Neuronal stem cell (in vitro differentiated cells): ENCODE data around the gene SERPINA12.

Experiments
- DNase-seq: peaks from one replicate; pipeline ENCODE4 v3.0.0-alpha.2; 2013; ENCODE audit warnings: low spot score
- H2AFZ ChIP-seq: one replicate; pipeline ENCODE4 v1.6.1; 2013; ENCODE audit warnings: mild to moderate bottlenecking, low read length, inconsistent platforms
- H2AK5ac ChIP-seq: 2 replicates; pipeline ENCODE4 v1.6.1; 2013; ENCODE audit warnings: low read depth, mild to moderate bottlenecking, inconsistent platforms, low read length, moderate library complexity, mixed read lengths
- H2BK120ac ChIP-seq: 2 replicates; pipeline ENCODE4 v1.6.1; 2013; ENCODE audit warnings: low read depth, mild to moderate bottlenecking, inconsistent platforms, low read length, moderate library complexity, mixed read lengths
- H2BK12ac ChIP-seq: one replicate; pipeline ENCODE4 v1.6.1; 2013; ENCODE audit warnings: low read length, inconsistent platforms
- H2BK15ac ChIP-seq: 2 replicates; pipeline ENCODE4 v1.6.1; 2013; ENCODE audit warnings: mild to moderate bottlenecking, low read length, inconsistent platforms, mixed read lengths
- H2BK5ac ChIP-seq: one replicate; pipeline ENCODE4 v1.6.1; 2013; ENCODE audit warnings: inconsistent platforms, mild to moderate bottlenecking, low read length, moderate library complexity
- H3K14ac ChIP-seq: one replicate; pipeline ENCODE4 v1.6.1; 2013; ENCODE audit warnings: low read length, inconsistent platforms
- H3K18ac ChIP-seq: 2 replicates; pipeline ENCODE4 v1.6.1; 2013; ENCODE audit warnings: low read length, inconsistent platforms
- H3K23ac ChIP-seq: 2 replicates; pipeline ENCODE4 v1.6.1; 2013; ENCODE audit warnings: low read depth, mild to moderate bottlenecking, mixed read lengths, low read length, inconsistent platforms; ENCODE audit not compliant: poor library complexity
- H3K27ac ChIP-seq: replicated peaks from 3 replicates; pipeline ENCODE4 v1.5.1; 2013; ENCODE audit warnings: low read length, inconsistent platforms
- H3K27me3 ChIP-seq, 3 experiments: 2 replicates each; pipeline ENCODE4 v1.6.1; 2013; ENCODE audit warnings: low read length in 3 of 3, mild to moderate bottlenecking in 2 of 3, inconsistent platforms in 1 of 3, low read depth in 1 of 3, mixed read lengths in 1 of 3, moderate library complexity in 1 of 3; ENCODE audit not compliant: control insufficient read depth in 3 of 3, insufficient read depth in 3 of 3
- H3K36me3 ChIP-seq, 2 donors: replicated peaks in 1 of 2; 2 replicates each; pipeline ENCODE4 v1.6.1; 2013; ENCODE audit warnings: low read length in 2 of 2; ENCODE audit not compliant: control insufficient read depth in 2 of 2, insufficient read depth in 2 of 2
- H3K4ac ChIP-seq: 2 replicates; pipeline ENCODE4 v1.6.1; 2013; ENCODE audit warnings: inconsistent platforms, mild to moderate bottlenecking, low read length, moderate library complexity
- H3K4me1 ChIP-seq, 2 donors: 1 replicate in 1 of 2; 2 replicates in 1 of 2; pipeline ENCODE4 v1.6.1; 2013; ENCODE audit warnings: low read length in 2 of 2, low read depth in 1 of 2; ENCODE audit not compliant: control insufficient read depth in 2 of 2, insufficient read depth in 1 of 2
- H3K4me2 ChIP-seq: one replicate; pipeline ENCODE4 v1.6.1; 2013; ENCODE audit warnings: mild to moderate bottlenecking, low read length, inconsistent platforms; ENCODE audit not compliant: insufficient read depth, poor library complexity, severe bottlenecking
- H3K4me3 ChIP-seq, 2 donors: 2 replicates each; pipeline ENCODE4 v1.5.1; 2013; ENCODE audit warnings: low read length in 2 of 2, mild to moderate bottlenecking in 2 of 2, inconsistent platforms in 1 of 2, moderate library complexity in 1 of 2
- H3K79me1 ChIP-seq: one replicate; pipeline ENCODE4 v1.6.1; 2013; ENCODE audit warnings: low read depth, mild to moderate bottlenecking, inconsistent platforms, low read length, moderate library complexity
- H3K9ac ChIP-seq: one replicate; pipeline ENCODE4 v1.6.1; 2013; ENCODE audit warnings: mild to moderate bottlenecking, low read depth, low read length, inconsistent platforms; ENCODE audit not compliant: poor library complexity
- H3K9me3 ChIP-seq, 2 donors: replicated peaks in 1 of 2; 2 replicates each; pipeline versions ENCODE3 to v1.6.1; 2013; ENCODE audit warnings: low read length in 2 of 2, mild to moderate bottlenecking in 2 of 2, inconsistent platforms in 1 of 2, low read depth in 1 of 2, mixed read lengths in 1 of 2, moderate library complexity in 1 of 2; ENCODE audit not compliant: control insufficient read depth in 2 of 2, insufficient read depth in 1 of 2
- H4K8ac ChIP-seq: one replicate; pipeline ENCODE4 v1.6.1; 2013; ENCODE audit warnings: low read depth, mild to moderate bottlenecking, inconsistent platforms, low read length, moderate library complexity
- H4K91ac ChIP-seq: one replicate; pipeline ENCODE4 v1.6.1; 2013; ENCODE audit warnings: low read length, low read depth, mild to moderate bottlenecking, inconsistent platforms; ENCODE audit not compliant: poor library complexity
- WGBS, 2 donors: extraction: QIAGEN DNeasy Blood & Tissue Kit; methylation state at CpG; one replicate each; pipeline ENCODE4 v1.1.7; 2013; ENCODE audit warnings: missing lambda C conversion rate in 2 of 2, mixed read lengths in 1 of 2; ENCODE audit not compliant: insufficient read length in 2 of 2, insufficient replicate concordance in 1 of 2; ENCODE audit errors: extremely low coverage in 2 of 2; 5-methylcytosine and 5-hydroxymethylcytosine counted together

SERPINA12 gene

GRCh38 chr14:94470311-94470710 is 39.0 kb downstream of the SERPINA12 start:
- H3K18ac ChIP-seq, result no peak overlapping the region
- no peak overlapping the region for H2BK5ac ChIP-seq
- no peak overlapping the region for H2BK15ac ChIP-seq
- no peaks in the 10 kb centered on the region for H3K79me1 ChIP-seq
- H2AFZ ChIP-seq, result no peak overlapping the region
- H2BK12ac ChIP-seq, result no peak overlapping the region
- H4K8ac ChIP-seq, result no peak overlapping the region
- H3K23ac ChIP-seq, result no peak overlapping the region
- H3K4me3 ChIP-seq, result no peak overlapping the region
- peaks cover 0 to 15% of the 10 kb centered on the region in 2 donors for H3K4me1 ChIP-seq
- no peaks in the 10 kb centered on the region for H3K9me3 ChIP-seq
- H3K27ac ChIP-seq, result no peak overlapping the region
- no peak overlapping the region for H3K4me2 ChIP-seq
- no peak overlapping the region for H4K91ac ChIP-seq
- H3K9ac ChIP-seq, result no peak overlapping the region
- no peak overlapping the region for H2BK120ac ChIP-seq
- DNase-seq, result no peak
- H3K14ac ChIP-seq, result no peak overlapping the region
- no peak overlapping the region for H3K4ac ChIP-seq
- WGBS, 2 donors, result no CpG with 5 or more reads among the region's 2 CpGs
- H3K36me3 ChIP-seq, result no peaks in the 10 kb centered on the region
- H3K27me3 ChIP-seq, result no peaks in the 10 kb centered on the region
- no peak overlapping the region for H2AK5ac ChIP-seq

GRCh38 chr14:94469261-94469660 is 40.0 kb downstream of the SERPINA12 start:
- Histone ChIP-seq H3K23ac (no peak overlapping the region), H3K4me2 (no peak overlapping the region), H2BK15ac (peak overlapping the region; percentile 31), H2BK120ac (no peak overlapping the region), H3K4ac (no peak overlapping the region), H3K36me3 (no peaks in the 10 kb centered on the region), H4K8ac (no peak overlapping the region), H3K27ac (no peak overlapping the region), H2AK5ac (no peak overlapping the region), H3K4me1 (peaks cover 0 to 5% of the 10 kb centered on the region in 2 donors), H3K79me1 (no peaks in the 10 kb centered on the region), H3K27me3 (no peaks in the 10 kb centered on the region), H3K9ac (no peak overlapping the region), H2AFZ (no peak overlapping the region), H2BK12ac (no peak overlapping the region), H3K4me3 (no peak overlapping the region), H3K9me3 (peaks cover 0 to 4% of the 10 kb centered on the region in 2 donors), H3K18ac (no peak overlapping the region), H2BK5ac (no peak overlapping the region), H3K14ac (no peak overlapping the region), H4K91ac (no peak overlapping the region)
- WGBS, 2 donors, result no CpG with 5 or more reads among the region's 3 CpGs
- no peak for DNase-seq

GRCh38 chr14:94467728-94468520 is 41.3 kb downstream of the SERPINA12 start:
- Histone ChIP-seq H4K91ac (no peak overlapping the region), H3K4me1 (peaks cover 0 to 4% of the 10 kb centered on the region in 2 donors), H3K4me3 (no peak overlapping the region), H2BK12ac (no peak overlapping the region), H3K14ac (no peak overlapping the region), H4K8ac (no peak overlapping the region), H3K27ac (no peak overlapping the region), H3K79me1 (no peaks in the 10 kb centered on the region), H3K18ac (no peak overlapping the region), H3K9me3 (peaks cover 0 to 5% of the 10 kb centered on the region in 2 donors), H3K4ac (no peak overlapping the region), H2BK120ac (no peak overlapping the region), H2BK15ac (no peak overlapping the region), H2AFZ (no peak overlapping the region), H3K23ac (no peak overlapping the region), H2BK5ac (no peak overlapping the region), H2AK5ac (no peak overlapping the region), H3K4me2 (no peak overlapping the region), H3K36me3 (no peaks in the 10 kb centered on the region), H3K27me3 (no peaks in the 10 kb centered on the region), H3K9ac (no peak overlapping the region)
- no peak for DNase-seq
- WGBS, 2 donors, result no CpG with 5 or more reads among the region's 4 CpGs

GRCh38 chr14:94466706-94467370 is 42.4 kb downstream of the SERPINA12 start:
- Histone ChIP-seq H3K4me1 (peaks cover 0 to 4% of the 10 kb centered on the region in 2 donors), H2BK12ac (no peak overlapping the region), H3K9me3 (peaks cover 0 to 7% of the 10 kb centered on the region in 2 donors), H2BK5ac (no peak overlapping the region), H3K9ac (no peak overlapping the region), H4K91ac (no peak overlapping the region), H3K27me3 (no peaks in the 10 kb centered on the region), H3K36me3 (no peaks in the 10 kb centered on the region), H2AK5ac (no peak overlapping the region), H4K8ac (no peak overlapping the region), H3K79me1 (no peaks in the 10 kb centered on the region), H3K4ac (no peak overlapping the region), H3K4me3 (no peak overlapping the region), H3K23ac (no peak overlapping the region), H3K27ac (no peak overlapping the region), H3K14ac (no peak overlapping the region), H2BK120ac (no peak overlapping the region), H2AFZ (no peak overlapping the region), H2BK15ac (no peak overlapping the region), H3K18ac (no peak overlapping the region), H3K4me2 (no peak overlapping the region)
- WGBS, 2 donors, result no CpG with 5 or more reads among the region's 3 CpGs
- no peak for DNase-seq
